ENCODE results near the gene ADGRL3.
"Not testable (repeated sequence)": the region's sequence is repeated elsewhere in the genome, so short reads cannot be mapped to it uniquely, and the experiment has no call there.

ADGRL3 gene

GRCh38 chr4:61379406-61379805, 179.3 kb downstream of the ADGRL3 start:
- peaks cover 5% of the 10 kb centered on the region for H3K4me1 ChIP-seq (ENCODE audit: control insufficient read depth, insufficient read depth, low read length, poor library complexity, severe bottlenecking)

GRCh38 chr4:61380865-61381264, 180.7 kb downstream of the ADGRL3 start:
- Histone ChIP-seq H3K4me3 (ENCODE audit: extremely low read depth, insufficient read depth, low read length, poor library complexity, severe bottlenecking) (no peak overlapping the region), H3K27ac (ENCODE audit: low read depth, low read length, severe bottlenecking) (no peak overlapping the region), H3K9me3 (ENCODE audit: control insufficient read depth, low read length) (peaks cover 5% of the 10 kb centered on the region), H3K4me1 (ENCODE audit: control insufficient read depth, insufficient read depth, low read length, poor library complexity, severe bottlenecking) (no peaks in the 10 kb centered on the region), H3K36me3 (ENCODE audit: control insufficient read depth, insufficient read depth, low read length) (no peaks in the 10 kb centered on the region)
- WGBS, 2 experiments (ENCODE audit: insufficient coverage in 2 of 2): 83% methylated on average over 1 of the region's 2 CpGs; no CpG with 5 or more reads in 1 of the 2 experiments

More at GRCh38 chr4:61379406-61379805, 179.3 kb downstream of the ADGRL3 start:
- WGBS, 2 experiments (ENCODE audit: insufficient coverage in 2 of 2): 86% methylated on average over 1 of the region's 1 CpG
- Histone ChIP-seq H3K9me3 (ENCODE audit: control insufficient read depth, low read length) (peaks cover 5% of the 10 kb centered on the region), H3K36me3 (ENCODE audit: control insufficient read depth, insufficient read depth, low read length) (no peaks in the 10 kb centered on the region), H3K4me3 (ENCODE audit: extremely low read depth, insufficient read depth, low read length, poor library complexity, severe bottlenecking) (no peak overlapping the region), H3K27ac (ENCODE audit: low read depth, low read length, severe bottlenecking) (no peak overlapping the region)

GRCh38 chr4:61385256-61385655, 185.1 kb downstream of the ADGRL3 start:
- Histone ChIP-seq H3K9me3 (ENCODE audit: control insufficient read depth, low read length) (no peaks in the 10 kb centered on the region), H3K36me3 (ENCODE audit: control insufficient read depth, insufficient read depth, low read length) (no peaks in the 10 kb centered on the region), H3K27ac (ENCODE audit: low read depth, low read length, severe bottlenecking) (no peak overlapping the region), H3K4me1 (ENCODE audit: control insufficient read depth, insufficient read depth, low read length, poor library complexity, severe bottlenecking) (no peaks in the 10 kb centered on the region), H3K4me3 (ENCODE audit: extremely low read depth, insufficient read depth, low read length, poor library complexity, severe bottlenecking) (no peak overlapping the region)
- WGBS, 2 experiments (ENCODE audit: insufficient coverage in 2 of 2): 50 to 53% methylated on average over 3 of the region's 4 CpGs

GRCh38 chr4:61387372-61387771, 187.2 kb downstream of the ADGRL3 start:
- not testable (repeated sequence) for H3K9me3 ChIP-seq (ENCODE audit: control insufficient read depth, low read length); H3K4me1 ChIP-seq (ENCODE audit: control insufficient read depth, insufficient read depth, low read length, poor library complexity, severe bottlenecking); H3K4me3 ChIP-seq (ENCODE audit: extremely low read depth, insufficient read depth, low read length, poor library complexity, severe bottlenecking); H3K36me3 ChIP-seq (ENCODE audit: control insufficient read depth, insufficient read depth, low read length); H3K27ac ChIP-seq (ENCODE audit: low read depth, low read length, severe bottlenecking)
- 46 to 66% methylated on average over 3 to 4 of the region's 7 CpGs for WGBS, 2 experiments (ENCODE audit: insufficient coverage in 2 of 2)

GRCh38 chr4:61389640-61390039, 189.5 kb downstream of the ADGRL3 start:
- 60 to 71% methylated on average over 1 of the region's 2 CpGs for WGBS, 2 experiments (ENCODE audit: insufficient coverage in 2 of 2)
- Histone ChIP-seq H3K27ac (ENCODE audit: low read depth, low read length, severe bottlenecking) (no peak overlapping the region), H3K4me3 (ENCODE audit: extremely low read depth, insufficient read depth, low read length, poor library complexity, severe bottlenecking) (no peak overlapping the region), H3K9me3 (ENCODE audit: control insufficient read depth, low read length) (no peaks in the 10 kb centered on the region), H3K36me3 (ENCODE audit: control insufficient read depth, insufficient read depth, low read length) (no peaks in the 10 kb centered on the region), H3K4me1 (ENCODE audit: control insufficient read depth, insufficient read depth, low read length, poor library complexity, severe bottlenecking) (no peaks in the 10 kb centered on the region)

- H3K9me3 ChIP-seq (ENCODE audit: control insufficient read depth, low read length): no peaks in the 10 kb centered on the region
- H3K4me1 ChIP-seq (ENCODE audit: control insufficient read depth, insufficient read depth, low read length, poor library complexity, severe bottlenecking): no peaks in the 10 kb centered on the region
- H3K27ac ChIP-seq (ENCODE audit: low read depth, low read length, severe bottlenecking): no peak overlapping the region
- no peaks in the 10 kb centered on the region for H3K36me3 ChIP-seq (ENCODE audit: control insufficient read depth, insufficient read depth, low read length)
- 67 to 72% methylated on average over 2 to 3 of the region's 3 CpGs for WGBS, 2 experiments (ENCODE audit: insufficient coverage in 2 of 2)
- H3K4me3 ChIP-seq (ENCODE audit: extremely low read depth, insufficient read depth, low read length, poor library complexity, severe bottlenecking): no peak overlapping the region
These were observed 195.6 kb downstream of the ADGRL3 start for GRCh38 chr4:61395754-61396153.

GRCh38 chr4:61397174-61397573, 197.0 kb downstream of the ADGRL3 start:
- Histone ChIP-seq H3K27ac (ENCODE audit: low read depth, low read length, severe bottlenecking) (no peak overlapping the region), H3K9me3 (ENCODE audit: control insufficient read depth, low read length) (no peaks in the 10 kb centered on the region), H3K4me1 (ENCODE audit: control insufficient read depth, insufficient read depth, low read length, poor library complexity, severe bottlenecking) (no peaks in the 10 kb centered on the region), H3K36me3 (ENCODE audit: control insufficient read depth, insufficient read depth, low read length) (no peaks in the 10 kb centered on the region), H3K4me3 (ENCODE audit: extremely low read depth, insufficient read depth, low read length, poor library complexity, severe bottlenecking) (no peak overlapping the region)
- WGBS, 2 experiments (ENCODE audit: insufficient coverage in 2 of 2): no CpG with 5 or more reads among the region's 1 CpG

GRCh38 chr4:61400439-61401038, 200.4 kb downstream of the ADGRL3 start:
- no peak overlapping the region for H3K4me3 ChIP-seq (ENCODE audit: extremely low read depth, insufficient read depth, low read length, poor library complexity, severe bottlenecking)
- H3K9me3 ChIP-seq (ENCODE audit: control insufficient read depth, low read length): no peaks in the 10 kb centered on the region
- no peak overlapping the region for H3K27ac ChIP-seq (ENCODE audit: low read depth, low read length, severe bottlenecking)
- H3K36me3 ChIP-seq (ENCODE audit: control insufficient read depth, insufficient read depth, low read length): no peaks in the 10 kb centered on the region
- no peaks in the 10 kb centered on the region for H3K4me1 ChIP-seq (ENCODE audit: control insufficient read depth, insufficient read depth, low read length, poor library complexity, severe bottlenecking)
- no CpG with 5 or more reads among the region's 1 CpG for WGBS, 2 experiments (ENCODE audit: insufficient coverage in 2 of 2)

- no peak overlapping the region for H3K4me3 ChIP-seq (ENCODE audit: extremely low read depth, insufficient read depth, low read length, poor library complexity, severe bottlenecking)
- H3K27ac ChIP-seq (ENCODE audit: low read depth, low read length, severe bottlenecking): no peak overlapping the region
- H3K9me3 ChIP-seq (ENCODE audit: control insufficient read depth, low read length): no peaks in the 10 kb centered on the region
- H3K4me1 ChIP-seq (ENCODE audit: control insufficient read depth, insufficient read depth, low read length, poor library complexity, severe bottlenecking): no peaks in the 10 kb centered on the region
- H3K36me3 ChIP-seq (ENCODE audit: control insufficient read depth, insufficient read depth, low read length): no peaks in the 10 kb centered on the region
These were observed 201.6 kb downstream of the ADGRL3 start for GRCh38 chr4:61401771-61402170.

GRCh38 chr4:61405307-61405706, 205.2 kb downstream of the ADGRL3 start:
- H3K27ac ChIP-seq (ENCODE audit: low read depth, low read length, severe bottlenecking): no peak overlapping the region
- WGBS, 2 experiments (ENCODE audit: insufficient coverage in 2 of 2): no CpG with 5 or more reads among the region's 1 CpG
- H3K4me1 ChIP-seq (ENCODE audit: control insufficient read depth, insufficient read depth, low read length, poor library complexity, severe bottlenecking): no peaks in the 10 kb centered on the region
- H3K36me3 ChIP-seq (ENCODE audit: control insufficient read depth, insufficient read depth, low read length): no peaks in the 10 kb centered on the region
- H3K4me3 ChIP-seq (ENCODE audit: extremely low read depth, insufficient read depth, low read length, poor library complexity, severe bottlenecking): no peak overlapping the region
- no peaks in the 10 kb centered on the region for H3K9me3 ChIP-seq (ENCODE audit: control insufficient read depth, low read length)

GRCh38 chr4:61406677-61407076, 206.6 kb downstream of the ADGRL3 start:
- WGBS, 2 experiments (ENCODE audit: insufficient coverage in 2 of 2): no CpG with 5 or more reads among the region's 2 CpGs
- Histone ChIP-seq H3K9me3 (ENCODE audit: control insufficient read depth, low read length) (no peaks in the 10 kb centered on the region), H3K27ac (ENCODE audit: low read depth, low read length, severe bottlenecking) (no peak overlapping the region), H3K4me1 (ENCODE audit: control insufficient read depth, insufficient read depth, low read length, poor library complexity, severe bottlenecking) (no peaks in the 10 kb centered on the region), H3K4me3 (ENCODE audit: extremely low read depth, insufficient read depth, low read length, poor library complexity, severe bottlenecking) (no peak overlapping the region), H3K36me3 (ENCODE audit: control insufficient read depth, insufficient read depth, low read length) (no peaks in the 10 kb centered on the region)
